AG09309 (cell line): ENCODE measurements around the gene BRD9.

ENCODE experiments used
- DNase-seq: peaks from one replicate; pipeline ENCODE4 v3.0.0-alpha.2; 2010; ENCODE audit warnings: low read depth
- H3K4me3 ChIP-seq: 2 replicates; pipeline ENCODE4 v1.5.1; 2011; ENCODE audit warnings: mild to moderate bottlenecking, low read depth, low read length, moderate library complexity; ENCODE audit not compliant: control insufficient read depth
- TF ChIP-seq, protein P1 (sequence below): IDR thresholded peaks from 2 replicates; pipeline ENCODE4 v1.5.1; 2011; ENCODE audit warnings: mild to moderate bottlenecking, low read depth, low read length, inconsistent platforms; ENCODE audit not compliant: insufficient read depth, control insufficient read depth; ENCODE audit errors: missing control alignments

The BRD9 gene

DNA sequence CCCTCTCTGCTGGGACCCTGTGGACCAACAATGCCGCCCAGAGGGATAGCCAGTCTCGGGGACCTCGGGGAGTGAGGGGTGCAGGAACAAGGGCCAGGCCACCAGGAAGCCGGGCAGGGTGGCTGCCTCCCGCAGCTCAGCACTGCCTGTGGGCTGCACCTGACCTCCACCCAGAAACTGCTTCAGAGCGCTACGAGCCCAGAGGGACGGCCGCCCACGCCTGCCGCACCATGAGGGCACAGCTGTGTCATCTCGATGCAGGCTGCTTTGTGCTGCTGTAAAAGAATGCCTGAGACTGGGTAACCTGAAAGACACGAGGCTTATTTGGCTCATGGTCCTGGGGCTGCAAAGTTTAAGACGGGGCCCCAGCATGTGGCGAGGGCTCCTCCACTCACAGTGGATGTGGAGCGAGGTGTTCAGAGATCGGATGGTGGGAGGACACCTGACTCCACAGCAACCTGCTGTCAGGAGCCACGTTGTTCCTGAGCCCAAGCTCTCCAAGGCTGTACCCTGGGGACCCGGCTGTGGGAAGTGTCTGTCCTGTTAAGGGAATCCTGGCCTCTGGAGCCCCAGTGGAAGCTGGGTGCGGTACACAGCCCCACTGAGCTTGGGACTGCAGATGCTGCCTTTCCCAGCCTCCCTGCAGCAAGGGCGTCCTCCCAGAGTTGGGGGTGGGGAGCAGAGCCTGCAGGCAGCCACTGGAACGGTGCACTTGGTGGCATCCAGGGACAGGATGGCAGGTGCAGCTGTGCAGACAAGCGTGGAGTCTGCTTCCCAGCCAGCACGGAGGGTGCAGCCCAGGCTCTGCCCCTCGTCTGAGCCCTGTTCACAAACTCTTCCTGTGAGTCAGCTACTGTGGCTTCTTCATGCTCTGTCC, 30.0 kb downstream of the BRD9 start:
- TF ChIP-seq, protein P1, sequence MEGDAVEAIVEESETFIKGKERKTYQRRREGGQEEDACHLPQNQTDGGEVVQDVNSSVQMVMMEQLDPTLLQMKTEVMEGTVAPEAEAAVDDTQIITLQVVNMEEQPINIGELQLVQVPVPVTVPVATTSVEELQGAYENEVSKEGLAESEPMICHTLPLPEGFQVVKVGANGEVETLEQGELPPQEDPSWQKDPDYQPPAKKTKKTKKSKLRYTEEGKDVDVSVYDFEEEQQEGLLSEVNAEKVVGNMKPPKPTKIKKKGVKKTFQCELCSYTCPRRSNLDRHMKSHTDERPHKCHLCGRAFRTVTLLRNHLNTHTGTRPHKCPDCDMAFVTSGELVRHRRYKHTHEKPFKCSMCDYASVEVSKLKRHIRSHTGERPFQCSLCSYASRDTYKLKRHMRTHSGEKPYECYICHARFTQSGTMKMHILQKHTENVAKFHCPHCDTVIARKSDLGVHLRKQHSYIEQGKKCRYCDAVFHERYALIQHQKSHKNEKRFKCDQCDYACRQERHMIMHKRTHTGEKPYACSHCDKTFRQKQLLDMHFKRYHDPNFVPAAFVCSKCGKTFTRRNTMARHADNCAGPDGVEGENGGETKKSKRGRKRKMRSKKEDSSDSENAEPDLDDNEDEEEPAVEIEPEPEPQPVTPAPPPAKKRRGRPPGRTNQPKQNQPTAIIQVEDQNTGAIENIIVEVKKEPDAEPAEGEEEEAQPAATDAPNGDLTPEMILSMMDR = no peak
- DNase-seq = no peak
- H3K4me3 ChIP-seq = no peak overlapping the region

DNA sequence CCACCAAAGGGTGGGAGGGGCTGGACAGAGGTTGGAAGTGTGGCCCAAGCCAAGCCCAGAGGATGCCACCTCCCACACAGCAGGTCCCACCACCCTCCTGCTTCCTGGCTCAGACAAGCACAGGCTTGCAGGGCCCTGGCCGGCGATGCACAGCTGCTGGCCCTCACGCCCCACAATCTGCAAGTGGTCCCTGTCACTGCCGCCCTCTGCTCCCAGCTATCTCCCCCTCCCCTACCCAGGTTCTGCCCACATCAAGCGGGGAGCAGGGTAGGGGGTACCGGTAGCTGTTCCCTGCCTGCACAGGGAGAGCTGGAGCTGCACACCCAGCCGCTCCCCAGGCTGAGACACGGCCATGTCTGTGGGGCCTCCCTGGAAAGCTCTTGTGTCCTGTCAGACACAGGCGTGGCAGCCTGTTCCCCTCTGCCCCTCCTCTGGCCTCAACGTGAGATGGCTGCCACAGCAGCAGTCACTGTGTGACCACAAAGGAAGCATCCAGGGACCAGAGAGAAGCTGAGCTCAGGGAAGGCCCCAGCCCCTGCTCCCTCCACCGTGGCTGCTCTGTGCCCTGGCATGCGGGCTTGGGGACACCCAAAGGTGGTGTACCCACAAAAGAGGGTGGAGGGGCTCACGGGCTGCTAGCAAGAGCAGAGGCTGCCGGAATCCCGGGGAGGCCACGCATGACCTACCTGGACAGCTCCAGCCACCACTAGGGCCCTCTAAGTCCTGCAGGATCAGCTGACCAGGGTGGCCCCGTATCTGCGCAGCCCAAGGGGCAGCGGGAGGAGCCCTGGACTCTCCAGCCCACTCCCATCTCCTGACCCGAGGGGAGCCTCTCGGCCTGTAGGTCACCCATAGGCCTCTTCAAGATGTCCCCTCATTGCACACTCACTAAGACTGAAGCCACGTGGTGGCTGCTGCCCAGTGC, 30.9 kb downstream of the BRD9 start:
- no peak overlapping the region for H3K4me3 ChIP-seq
- DNase-seq = no peak
- TF ChIP-seq, protein P1 = no peak

DNA sequence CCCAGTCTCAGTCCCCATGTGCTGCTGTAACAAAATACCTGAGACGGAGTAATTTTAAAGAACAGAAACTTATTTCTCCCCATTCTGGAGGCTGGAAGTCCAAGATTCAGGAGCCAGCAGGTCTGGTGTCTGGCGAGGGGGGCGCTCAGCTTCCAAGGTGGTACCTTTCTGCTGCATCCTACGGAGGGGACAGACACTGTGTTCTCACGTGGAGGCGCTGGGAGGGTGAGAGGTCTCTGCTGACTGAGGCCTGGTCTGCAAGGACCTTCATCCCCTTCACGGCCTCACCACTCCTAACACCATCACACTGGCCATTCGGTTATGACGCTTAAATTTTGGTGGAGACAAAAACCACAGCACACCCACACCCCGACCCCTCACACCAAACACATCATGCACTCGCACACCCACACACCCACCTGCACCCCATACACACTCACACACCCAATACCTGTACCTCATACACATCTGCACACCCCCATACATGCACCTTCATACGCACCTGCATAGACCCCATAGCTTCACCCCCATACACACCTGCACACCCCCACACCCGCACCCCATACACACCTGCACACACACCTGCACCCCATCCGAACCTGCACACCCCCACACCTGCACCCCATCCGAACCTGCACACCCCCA, 32.0 kb downstream of the BRD9 start:
- TF ChIP-seq, protein P1 = no peak
- no peak for DNase-seq
- H3K4me3 ChIP-seq = no peak overlapping the region

DNA sequence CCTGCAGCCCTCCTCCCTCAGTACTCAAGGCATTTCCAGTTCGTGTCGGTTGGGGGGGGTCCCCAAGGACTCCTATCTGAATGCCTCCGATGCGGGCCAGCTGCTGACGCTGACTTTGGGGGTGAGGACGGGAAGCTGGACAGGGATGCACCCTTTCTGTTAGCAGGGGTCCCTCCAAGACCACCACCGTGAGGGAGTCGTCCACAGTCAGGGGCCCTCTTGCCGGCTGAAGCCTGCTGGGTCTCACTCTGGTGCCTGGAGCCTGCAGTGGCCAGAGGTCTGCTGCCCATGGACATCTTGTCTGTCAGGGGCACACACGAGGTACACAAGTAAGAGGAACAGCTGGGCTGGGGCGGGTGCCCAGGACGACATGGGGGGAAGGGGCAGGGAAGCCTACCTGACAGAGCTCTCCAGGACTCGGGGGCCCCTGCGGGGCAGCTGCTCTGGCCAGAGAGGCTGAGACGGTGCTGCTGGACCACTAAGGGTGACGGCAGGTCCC, 32.8 kb downstream of the BRD9 start:
- DNase-seq = no peak
- TF ChIP-seq, protein P1 = no peak

DNA sequence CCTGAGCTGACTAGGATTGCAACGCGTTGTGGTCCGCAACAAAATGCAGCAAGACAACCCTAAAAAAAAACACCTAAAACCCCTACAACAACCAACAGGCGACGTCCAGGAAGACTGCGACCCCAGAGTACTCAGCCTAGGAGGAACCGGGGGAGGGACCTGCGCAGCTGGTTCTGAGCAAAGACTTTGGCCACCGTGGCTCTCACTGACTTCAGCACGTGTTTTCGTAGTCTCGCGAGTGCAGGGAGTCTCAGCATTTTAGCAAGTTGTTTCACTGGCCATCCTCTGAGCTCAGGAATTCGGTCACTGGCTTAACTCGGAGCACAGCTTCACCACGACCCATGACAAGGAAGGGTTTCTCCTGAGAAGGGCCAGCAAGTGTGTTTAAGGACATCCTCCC, 33.2 kb downstream of the BRD9 start:
- TF ChIP-seq, protein P1 = no peak
- no peak for DNase-seq
- no peak overlapping the region for H3K4me3 ChIP-seq

More for the DNA sequence above, 32.8 kb downstream of the BRD9 start:
- H3K4me3 ChIP-seq = no peak overlapping the region

DNA sequence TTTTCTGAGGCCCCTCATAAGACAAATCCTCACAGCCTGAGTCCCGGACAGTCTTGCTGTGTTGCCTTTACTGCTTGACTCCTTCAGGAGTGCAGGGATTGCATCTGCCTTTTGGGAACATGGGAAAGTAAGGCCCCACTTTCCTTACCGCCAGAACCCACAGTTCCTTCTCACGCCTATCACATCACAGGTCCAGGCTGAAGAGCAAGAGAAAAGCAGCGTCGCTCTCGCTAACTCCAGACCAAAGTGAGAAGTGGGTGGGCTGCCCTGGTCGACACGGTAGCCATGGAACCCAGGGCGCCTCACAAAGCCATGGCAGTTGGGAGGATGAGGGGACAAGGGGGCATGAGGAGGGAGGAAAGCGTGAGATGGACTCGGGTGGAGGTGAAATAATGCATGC, 33.9 kb downstream of the BRD9 start:
- no peak overlapping the region for H3K4me3 ChIP-seq
- DNase-seq = no peak
- TF ChIP-seq, protein P1 = no peak
